DMS114 treated with DMSO at 0.1 percent for 48 hours (cell line): ENCODE measurements around the gene PRPF19.
A peak's percentile ranks its signal among the peaks of the same experiment; 100 is the strongest.

ENCODE experiments used
- DNase-seq: peaks from one replicate; lab custom pipeline; 2025; ENCODE audit not compliant: unreplicated experiment; lab: John Stamatoyannopoulos, UW

The PRPF19 gene

GRCh38 chr11:60845338-60845737 is 61.0 kb downstream of the PRPF19 start:
- no peak for DNase-seq

DNA sequence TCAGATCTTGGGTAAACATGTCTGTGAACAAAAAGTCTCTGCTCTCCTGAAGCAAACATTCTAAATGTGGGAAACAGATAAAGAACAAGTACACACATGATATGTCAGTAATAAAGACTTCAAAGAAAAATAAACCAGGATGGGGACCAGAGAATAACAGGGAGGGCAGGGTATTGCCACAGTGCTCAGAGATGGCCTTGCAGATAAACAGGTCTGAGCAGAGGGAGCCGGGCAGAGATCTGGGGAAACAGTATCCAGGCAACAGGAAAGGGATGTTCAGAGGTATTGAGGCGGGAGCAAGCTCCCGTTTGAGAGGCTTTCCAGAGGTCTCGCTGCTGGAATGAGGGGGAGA is 61.5 kb downstream of the PRPF19 start:
- DNase-seq: no peak

DNA sequence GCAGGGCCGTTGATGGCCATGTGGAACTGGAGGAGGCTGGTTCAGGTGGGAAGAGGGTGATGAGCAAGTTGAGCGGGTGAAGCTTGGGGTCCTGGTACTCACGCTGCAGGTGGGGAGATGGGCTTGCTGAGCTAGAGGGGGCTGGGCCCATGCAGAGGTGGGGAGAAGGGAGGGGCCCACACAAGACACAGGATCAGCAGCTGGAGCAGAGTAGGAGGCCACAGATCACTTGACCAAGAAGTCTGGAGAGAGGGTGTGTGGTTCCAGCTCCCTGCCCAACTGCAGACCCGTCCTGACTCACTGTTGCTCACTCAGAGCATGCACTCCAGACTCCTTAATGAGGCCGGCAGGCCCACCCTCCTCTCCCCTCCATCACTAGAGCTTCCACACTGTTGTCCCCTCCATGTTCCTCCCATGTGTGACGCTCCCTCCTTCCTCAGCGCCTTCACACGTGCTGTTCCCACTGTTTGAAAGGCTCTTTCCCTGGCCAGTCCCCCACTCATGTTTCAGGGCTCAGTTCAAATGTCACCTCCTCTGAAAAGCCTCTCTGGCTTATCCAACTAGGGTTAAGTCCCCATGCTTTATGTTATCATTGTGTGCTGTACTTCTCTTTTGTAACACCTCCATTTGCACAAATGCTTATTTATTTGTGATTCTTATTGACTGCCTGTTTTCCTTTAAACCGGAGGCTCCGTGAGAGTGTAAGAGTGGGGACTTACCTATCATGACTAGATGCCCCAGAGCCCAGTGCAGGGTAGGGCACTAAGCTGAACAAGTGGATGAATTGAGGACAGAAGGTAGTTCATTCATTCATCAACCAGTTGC is 62.1 kb downstream of the PRPF19 start:
- no peak for DNase-seq

- no peak for DNase-seq
These were observed 63.5 kb downstream of the PRPF19 start for GRCh38 chr11:60842668-60843600.

DNA sequence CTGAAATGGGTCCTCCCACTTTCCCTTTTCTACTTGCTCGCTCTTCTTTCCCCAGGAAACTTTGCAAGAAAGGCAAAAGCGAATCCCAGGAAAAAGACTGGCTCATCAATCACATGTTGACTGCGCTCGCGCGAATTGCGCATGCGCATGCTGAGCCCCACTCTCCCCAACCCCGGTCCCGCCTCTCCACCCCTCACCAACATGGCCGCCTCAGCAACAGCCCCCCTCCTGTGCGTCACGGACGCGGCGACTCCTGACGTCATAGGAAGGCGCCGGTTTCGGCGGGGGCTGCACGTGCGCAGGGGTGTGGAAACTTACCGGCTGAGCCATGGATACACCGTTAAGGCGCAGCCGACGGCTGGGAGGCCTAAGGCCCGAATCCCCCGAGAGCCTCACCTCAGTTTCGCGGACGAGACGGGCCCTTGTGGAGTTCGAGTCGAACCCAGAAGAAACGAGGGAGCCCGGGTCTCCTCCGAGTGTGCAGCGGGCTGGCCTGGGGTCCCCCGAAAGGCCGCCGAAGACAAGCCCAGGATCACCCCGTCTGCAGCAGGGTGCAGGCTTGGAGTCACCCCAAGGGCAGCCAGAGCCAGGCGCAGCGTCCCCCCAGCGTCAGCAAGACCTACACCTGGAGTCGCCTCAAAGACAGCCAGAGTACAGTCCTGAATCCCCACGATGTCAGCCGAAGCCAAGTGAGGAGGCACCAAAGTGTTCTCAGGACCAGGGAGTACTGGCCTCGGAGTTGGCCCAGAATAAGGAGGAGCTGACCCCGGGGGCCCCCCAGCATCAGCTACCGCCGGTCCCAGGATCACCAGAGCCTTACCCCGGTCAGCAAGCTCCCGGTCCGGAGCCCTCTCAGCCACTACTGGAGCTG is 64.4 kb downstream of the PRPF19 start, which contains the start of gene CCDC86:
CCDC86 (plus strand) TSS at position 317 of the 871 bp plus-strand sequence; CDS start at position 329, 12 bp downstream.
- DNase-seq: peak; percentile 84
